ENCODE measurements around the gene ETAA1. TPM values are rescaled to one million over a fixed set of nuclear protein-coding genes. Genes with fewer than 3 reads are reported as not detected.

Gene ETAA1
- total RNA-seq, 1 experiment from 2014 or later: 9.8 TPM

DNA sequence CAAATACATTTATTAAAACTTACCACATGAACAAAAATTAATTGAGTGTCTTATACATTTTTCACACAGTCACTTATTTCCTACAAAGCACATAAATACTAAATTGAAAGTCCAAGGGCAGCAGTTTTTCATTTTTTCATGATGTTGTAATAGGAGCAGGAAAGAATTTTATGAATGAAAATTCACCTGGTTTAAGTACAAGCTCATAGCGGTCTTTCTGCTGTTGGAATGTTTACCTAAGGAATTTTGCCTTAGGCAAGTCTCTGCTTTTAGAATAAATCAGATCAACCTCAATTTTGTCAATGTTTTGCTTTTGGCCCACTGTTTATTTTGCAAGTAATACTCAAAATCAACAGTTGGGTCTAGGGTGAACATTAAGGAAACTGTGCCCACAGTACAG, 40.0 kb downstream of the ETAA1 start:
- DNase-seq (ENCODE audit: low read depth): no peak

GRCh38 chr2:67438337-67438736, 41.2 kb downstream of the ETAA1 start:
- no peak for DNase-seq (ENCODE audit: low read depth)

DNA sequence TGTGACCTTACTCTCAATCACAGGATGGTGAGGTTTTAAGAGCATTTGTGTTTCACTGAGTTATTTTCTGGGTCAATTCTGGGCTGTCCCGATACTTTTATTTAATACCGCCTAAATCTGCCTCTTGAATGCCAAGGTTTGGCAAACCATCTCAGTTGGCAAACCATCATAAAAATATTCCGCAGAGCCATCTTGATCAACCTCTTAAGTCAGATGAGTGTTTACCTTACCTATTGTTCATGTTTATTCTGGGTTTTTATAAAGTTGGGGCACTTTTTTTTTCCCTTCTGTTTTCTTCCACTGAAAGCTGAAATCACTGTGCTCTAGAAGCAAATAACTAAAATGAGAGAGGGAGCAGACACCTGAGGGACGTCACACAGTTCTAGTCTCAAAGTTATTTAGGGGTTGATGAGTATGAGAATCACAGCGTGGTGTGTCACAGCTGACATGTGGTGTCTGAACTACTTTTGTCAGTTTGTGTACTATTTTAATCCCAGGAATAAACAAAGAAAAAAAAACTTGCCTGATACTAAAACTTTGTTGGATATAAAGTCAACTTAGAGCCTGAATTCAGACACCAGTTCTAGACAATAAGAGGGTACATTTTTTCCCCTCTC, 48.6 kb downstream of the ETAA1 start:
- no peak for DNase-seq (ENCODE audit: low read depth)

DNA sequence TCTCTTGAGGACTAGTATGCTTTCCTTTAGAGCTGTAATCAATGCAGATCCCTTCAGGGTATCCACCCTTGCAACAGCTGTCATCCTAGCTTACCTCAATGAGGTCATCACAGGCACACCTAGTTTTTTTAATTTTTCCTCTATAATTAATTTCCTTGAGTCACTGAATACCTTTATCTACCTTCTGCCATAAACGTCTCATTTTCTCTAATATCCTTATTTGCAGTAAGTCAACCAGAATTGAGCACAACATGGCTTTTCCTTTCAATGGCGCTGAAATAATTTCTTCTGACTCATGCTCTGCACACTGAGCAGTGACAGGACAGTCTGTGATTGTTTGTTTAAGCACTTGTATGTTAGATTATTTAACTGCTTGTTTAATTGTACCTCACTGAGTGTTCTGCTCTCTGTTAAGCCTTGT, 49.4 kb downstream of the ETAA1 start:
- DNase-seq (ENCODE audit: low read depth): peak; percentile 21

DNA sequence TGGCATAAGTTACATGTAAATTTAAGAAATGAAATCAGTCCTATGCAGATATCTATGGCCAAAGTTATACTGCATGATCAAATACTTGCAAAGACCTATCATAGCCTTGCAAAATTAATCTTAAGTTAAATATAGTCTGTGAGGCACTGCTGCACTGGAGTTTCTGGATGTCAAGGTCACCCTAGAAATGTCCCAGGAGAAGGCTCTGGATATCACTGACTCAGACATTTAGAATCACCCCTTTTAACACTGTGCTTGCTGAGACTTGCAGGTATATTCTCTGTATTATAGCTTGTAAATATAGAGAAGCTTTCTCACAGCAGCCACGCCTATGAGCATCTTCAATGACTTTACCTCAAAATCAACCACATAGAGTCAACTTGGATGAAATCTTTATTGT, 51.5 kb downstream of the ETAA1 start:
- no peak for DNase-seq (ENCODE audit: low read depth)

DNA sequence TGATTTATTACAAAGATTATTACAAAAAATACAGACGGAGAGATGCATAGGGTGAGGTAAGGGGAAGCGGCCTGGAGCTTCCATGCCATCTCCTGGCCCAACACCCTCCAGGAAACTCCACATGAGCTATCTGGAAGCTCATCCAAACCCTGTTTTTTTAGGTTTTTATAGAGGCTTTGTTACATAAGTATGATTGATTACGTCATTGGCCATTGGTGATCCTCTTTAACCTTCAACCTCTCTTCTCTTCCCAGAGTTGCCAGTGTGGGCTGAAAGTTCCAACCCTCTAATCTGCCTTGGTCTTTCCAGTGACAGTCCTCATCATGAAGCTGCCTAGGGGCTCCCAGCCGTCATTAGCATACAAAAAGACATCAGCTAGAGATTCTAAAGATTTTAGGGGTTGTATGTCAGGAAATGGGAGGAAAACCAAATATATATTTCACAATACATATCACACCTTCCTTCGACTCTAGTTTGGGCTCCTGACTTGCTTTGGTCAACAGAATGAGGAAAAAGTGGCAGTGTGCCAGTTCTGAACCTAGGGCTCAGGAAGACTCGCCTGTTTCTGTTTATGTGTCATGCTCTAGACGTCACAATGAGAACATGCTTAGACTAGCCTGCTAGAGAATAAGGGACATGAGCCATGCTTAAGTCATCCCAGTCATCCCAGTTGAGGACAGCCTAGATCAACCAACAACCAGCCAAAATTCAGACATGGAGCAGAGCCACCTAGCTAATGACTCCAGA, 54.1 kb downstream of the ETAA1 start:
- peak; percentile 24 for DNase-seq (ENCODE audit: low read depth)

DNA sequence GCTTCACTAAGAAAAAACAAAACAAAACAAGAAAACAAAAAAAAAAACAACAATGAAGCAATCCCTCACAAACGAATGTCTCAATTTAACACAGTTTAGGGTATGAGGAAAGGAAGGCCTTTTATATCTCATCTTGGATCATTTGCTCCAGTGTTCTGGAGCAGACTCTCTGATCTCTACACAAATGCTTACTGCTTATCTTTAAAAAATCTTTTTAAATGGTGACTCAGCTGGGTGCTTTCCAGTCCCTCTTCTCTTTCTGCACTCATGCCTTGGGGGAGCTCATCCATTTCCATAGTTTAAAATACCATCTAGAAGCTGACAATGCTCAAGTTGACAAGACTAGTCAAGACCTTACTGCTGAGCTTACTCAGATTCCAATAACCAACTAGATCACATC, 56.2 kb downstream of the ETAA1 start:
- peak; percentile 10 for DNase-seq (ENCODE audit: low read depth)

DNA sequence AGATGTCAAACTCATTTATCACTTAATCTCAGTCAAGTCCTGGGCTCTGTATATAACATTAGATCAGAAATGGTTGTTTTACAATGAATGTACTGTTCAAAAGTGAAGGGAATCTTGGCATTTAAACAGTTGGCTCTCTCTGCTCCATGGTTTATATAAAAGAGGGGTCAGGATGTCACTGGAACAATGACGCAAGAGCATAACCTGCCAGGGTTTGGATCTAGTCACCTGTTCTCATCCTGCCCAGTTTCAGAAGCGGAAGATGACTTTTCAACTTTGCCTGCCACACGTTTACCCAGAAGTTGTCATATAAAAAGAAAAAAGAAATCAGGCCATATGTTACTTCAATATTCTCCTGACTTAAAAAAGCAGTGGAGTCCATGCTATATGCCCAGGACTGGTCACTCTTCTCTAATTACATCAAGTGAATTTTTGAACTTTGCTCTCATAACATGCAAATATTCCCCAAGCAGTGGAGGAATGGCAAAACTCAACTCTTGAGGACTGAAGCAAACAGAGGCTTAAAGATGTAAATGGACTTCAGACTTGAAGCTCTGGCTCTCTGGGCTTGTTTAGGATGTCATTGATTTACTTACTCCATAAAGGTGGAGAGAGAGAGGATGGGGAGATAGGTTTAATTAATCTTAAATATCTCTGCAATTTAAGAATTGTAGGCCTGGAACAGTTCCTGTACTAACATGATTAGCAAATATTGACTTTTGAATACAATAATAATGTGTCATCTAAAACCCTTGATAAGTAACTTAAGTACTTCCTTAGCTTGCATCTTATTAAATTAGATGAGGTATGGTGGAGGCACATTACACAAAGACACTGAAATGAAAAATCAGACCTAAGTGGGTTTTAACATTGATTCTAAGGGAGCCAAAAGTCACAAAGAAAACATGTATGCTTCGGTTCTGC, 58.3 kb downstream of the ETAA1 start:
- DNase-seq (ENCODE audit: low read depth): no peak

DNA sequence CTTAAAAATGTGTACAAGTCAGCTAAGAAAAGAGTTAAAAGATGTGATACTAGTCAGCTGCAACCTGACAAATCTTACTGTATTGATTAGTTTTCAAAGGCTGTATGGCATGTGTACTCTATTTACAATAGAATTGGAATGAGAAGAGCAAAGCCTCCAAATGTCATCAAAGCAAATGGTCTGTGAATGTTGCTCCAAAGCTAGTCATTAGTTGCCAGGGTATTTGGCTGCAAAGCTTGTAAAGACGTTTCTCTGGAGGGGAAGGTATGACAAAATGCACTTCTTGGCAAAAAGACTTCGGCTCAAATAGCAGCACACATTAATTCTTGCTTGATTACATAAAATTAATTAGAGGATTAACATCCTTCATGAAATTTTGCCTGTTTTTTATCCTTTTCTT, 59.3 kb downstream of the ETAA1 start:
- DNase-seq (ENCODE audit: low read depth): no peak

DNA sequence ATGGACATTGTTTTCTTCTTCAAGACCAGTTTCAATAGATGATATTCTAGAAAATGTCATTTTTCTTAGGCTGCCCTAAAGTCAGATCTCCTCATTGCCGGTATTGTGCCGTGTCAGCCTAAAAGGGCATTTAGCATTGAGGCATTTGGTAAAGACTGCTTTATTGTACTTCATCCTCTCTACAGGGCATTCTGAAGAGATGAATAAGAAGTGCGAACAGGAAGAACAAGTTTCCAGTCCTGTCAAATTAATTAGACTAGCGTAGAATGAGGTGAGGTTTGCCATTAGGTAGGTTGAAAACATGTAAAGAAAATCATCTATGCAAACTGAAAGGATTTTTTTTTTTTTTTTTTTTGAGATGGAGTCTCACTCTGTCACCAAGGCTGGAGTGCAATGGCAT, 60.6 kb downstream of the ETAA1 start:
- no peak for DNase-seq (ENCODE audit: low read depth)

DNA sequence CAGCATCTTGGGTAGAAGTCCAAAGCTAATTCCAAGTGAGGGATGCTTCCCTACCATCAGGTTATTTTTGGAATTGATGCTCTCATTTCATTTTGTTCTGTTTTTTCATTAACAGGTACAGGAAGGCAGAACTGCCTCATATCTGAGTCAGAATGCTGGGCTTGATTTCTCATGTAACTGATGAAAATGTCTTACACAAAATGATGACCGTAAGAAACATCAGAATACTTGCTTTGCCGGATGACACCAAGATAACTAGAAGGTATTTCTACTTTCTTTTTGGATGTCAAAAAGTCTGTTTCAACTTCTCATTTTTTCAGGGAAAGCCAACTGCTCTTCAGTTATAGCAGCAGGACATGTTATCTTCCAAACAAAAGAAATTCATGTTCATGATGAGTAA, 62.6 kb downstream of the ETAA1 start:
- no peak for DNase-seq (ENCODE audit: low read depth)
